NOMO-1 treated with dmso at 0.1 percent for 144 hours (cell line): ENCODE measurements around the gene ABO.
"Not testable (repeated sequence)": the region's sequence is repeated elsewhere in the genome, so short reads cannot be mapped to it uniquely, and the experiment has no call there.

Source experiments
- DNase-seq: peaks from one replicate; lab custom pipeline; 2025; ENCODE audit not compliant: unreplicated experiment; lab: John Stamatoyannopoulos, UW

ABO gene

GRCh38 chr9:133264235-133264764 lies 10.7 kb downstream of the ABO start:
- DNase-seq, result no peak

GRCh38 chr9:133263557-133263956 lies 11.4 kb downstream of the ABO start:
- no peak for DNase-seq

- DNase-seq, result no peak
Measured at GRCh38 chr9:133262226-133262625, 12.8 kb downstream of the ABO start.

DNA sequence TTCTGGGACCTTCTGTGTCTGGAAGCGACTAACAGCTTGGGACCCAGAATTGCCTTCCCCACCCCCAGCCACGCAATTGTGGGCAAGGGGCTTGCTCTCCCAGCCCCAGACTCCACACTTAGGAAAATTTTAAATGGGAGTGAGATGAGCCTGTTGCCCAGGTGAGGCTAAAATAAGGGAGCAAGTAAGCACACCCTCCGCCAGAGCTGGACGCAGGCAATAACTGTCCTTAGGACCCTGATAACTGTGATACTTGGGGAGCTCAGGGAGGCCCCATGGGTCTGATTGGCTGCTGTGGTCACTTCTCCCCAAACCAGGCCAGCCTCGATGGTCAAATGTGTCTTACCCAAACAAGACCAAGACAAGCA lies 13.3 kb downstream of the ABO start:
- DNase-seq, result no peak

- no peak for DNase-seq
Measured at GRCh38 chr9:133261103-133261752, 13.8 kb downstream of the ABO start.

GRCh38 chr9:133260334-133261102 lies 14.5 kb downstream of the ABO start:
- DNase-seq, result no peak

GRCh38 chr9:133258061-133259015 lies 16.7 kb downstream of the ABO start:
- no peak for DNase-seq

- no peak for DNase-seq
Measured at GRCh38 chr9:133257465-133257956, 17.5 kb downstream of the ABO start.

GRCh38 chr9:133256686-133257091 lies 18.3 kb downstream of the ABO start:
- no peak for DNase-seq

- DNase-seq, result no peak
Measured at GRCh38 chr9:133256136-133256461, 18.9 kb downstream of the ABO start.

DNA sequence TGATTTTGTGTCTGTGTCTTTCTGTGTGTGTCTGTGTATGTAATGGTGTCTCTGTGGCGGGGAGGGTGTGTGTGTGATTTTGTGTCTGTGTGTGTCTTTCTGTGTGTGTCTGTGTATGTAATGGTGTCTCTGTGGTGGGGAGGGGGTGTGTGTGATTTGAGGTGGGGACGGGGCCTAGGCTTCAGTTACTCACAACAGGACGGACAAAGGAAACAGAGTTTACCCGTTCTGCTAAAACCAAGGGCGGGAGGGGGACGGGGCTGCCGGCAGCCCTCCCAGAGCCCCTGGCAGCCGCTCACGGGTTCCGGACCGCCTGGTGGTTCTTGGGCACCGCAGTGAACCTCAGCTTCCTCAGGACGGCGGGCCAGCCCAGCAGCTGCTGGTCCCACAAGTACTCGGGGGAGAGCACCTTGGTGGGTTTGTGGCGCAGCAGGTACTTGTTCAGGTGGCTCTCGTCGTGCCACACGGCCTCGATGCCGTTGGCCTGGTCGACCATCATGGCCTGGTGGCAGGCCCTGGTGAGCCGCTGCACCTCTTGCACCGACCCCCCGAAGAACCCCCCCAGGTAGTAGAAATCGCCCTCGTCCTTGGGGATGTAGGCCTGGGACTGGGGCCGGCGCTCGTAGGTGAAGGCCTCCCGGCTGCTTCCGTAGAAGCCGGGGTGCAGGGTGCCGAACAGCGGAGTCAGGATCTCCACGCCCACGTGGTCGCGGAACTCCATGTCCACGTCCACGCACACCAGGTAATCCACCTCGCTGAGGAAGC lies 19.4 kb downstream of the ABO start:
- no peak for DNase-seq

DNA sequence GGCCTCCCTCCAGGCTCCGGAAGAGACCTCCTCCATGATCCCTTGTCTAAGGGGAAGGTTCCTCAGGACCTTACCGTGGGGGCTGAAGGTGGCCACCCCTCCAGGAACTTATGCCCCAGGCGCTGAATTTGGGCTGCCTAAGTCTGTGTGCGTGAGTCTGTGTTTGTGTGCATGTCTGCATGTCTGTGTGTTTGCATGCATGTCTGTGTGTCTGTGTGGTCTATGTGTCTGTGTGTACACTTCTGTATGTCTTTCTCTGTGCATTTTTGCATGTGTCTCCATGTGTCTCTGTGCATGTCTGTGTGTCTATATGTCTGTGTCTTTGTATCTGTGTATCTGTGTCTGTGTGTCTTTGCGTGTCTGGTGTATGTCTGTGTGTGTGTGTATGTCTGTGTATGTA lies 20.5 kb downstream of the ABO start:
- no peak for DNase-seq

DNA sequence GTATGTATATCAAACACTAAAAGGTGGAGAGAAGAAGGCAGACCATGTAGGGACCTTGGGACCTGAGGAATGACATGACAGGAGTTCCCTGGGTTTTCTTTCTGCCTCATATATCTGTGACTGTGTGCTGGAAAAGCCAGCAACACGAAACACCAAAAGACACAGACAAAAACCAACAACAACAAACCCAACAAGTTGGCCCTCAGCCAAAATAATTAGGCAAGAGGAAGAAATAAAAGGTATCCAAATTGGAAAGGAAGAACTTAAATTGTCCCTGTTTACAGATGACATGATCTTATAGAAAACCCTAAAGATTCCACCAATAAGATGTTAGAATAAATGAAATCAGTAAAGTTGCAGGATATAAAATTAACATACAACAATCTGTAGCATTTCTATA lies 21.7 kb downstream of the ABO start:
- DNase-seq, result no peak

- DNase-seq, result no peak
Measured at GRCh38 chr9:133252301-133253020, 22.5 kb downstream of the ABO start.

- no peak for DNase-seq
Measured at GRCh38 chr9:133251773-133252172, 23.2 kb downstream of the ABO start.

- not testable (repeated sequence) for DNase-seq
Measured at GRCh38 chr9:133251221-133251620, 23.8 kb downstream of the ABO start.

GRCh38 chr9:133250741-133251170 lies 24.2 kb downstream of the ABO start:
- DNase-seq, result no peak

DNA sequence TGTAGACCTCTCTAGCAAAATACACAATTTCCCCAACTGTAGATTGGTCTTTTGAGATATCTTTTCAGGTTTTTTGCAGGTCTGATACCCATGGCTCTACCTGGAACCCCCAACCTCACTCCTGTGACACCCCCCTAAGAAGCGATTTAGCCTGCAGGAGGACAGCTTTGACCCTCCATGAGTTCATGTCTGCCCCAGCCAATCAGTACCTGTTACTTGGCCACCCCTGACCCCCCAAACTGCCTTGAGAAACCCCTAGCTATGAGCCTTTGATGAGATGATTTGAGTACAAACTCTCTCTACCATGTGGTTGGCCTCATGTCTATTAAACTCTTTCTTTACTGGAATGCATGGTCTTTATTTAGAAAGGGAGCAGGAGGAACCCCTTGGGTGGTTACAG lies 25.7 kb downstream of the ABO start:
- no peak for DNase-seq

DNA sequence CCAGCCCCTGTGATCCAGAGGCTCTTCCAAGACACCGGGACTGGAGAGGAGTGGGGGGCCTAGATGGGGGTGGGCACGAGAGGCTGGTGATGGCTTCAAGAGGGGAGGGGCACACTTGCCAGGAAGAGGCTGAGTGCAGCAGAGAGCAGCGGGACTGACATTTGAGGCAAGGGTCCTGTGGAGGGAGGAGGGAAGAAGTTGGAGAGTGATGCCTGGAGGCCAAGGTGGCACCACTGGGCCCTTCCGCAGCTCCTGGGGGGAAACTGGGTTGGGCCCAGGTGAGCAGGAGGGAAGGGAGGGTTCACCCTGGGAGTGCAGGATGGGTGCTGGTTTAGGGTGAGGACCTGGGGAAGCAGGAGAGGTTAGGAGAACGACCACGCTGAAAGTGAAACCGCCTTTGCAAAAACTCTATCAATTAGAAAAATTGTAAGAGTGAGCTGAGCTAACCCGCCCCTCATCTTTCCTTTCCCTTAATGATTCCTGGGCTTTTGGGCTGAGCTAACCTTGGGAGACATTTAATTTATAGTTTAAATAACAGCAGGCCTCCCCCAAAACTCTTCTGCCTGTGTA lies 26.2 kb downstream of the ABO start:
- no peak for DNase-seq

- DNase-seq, result no peak
Measured at GRCh38 chr9:133247632-133248031, 27.4 kb downstream of the ABO start.
